Measurements from ENCODE around the gene RAB6B.

RAB6B gene

DNA sequence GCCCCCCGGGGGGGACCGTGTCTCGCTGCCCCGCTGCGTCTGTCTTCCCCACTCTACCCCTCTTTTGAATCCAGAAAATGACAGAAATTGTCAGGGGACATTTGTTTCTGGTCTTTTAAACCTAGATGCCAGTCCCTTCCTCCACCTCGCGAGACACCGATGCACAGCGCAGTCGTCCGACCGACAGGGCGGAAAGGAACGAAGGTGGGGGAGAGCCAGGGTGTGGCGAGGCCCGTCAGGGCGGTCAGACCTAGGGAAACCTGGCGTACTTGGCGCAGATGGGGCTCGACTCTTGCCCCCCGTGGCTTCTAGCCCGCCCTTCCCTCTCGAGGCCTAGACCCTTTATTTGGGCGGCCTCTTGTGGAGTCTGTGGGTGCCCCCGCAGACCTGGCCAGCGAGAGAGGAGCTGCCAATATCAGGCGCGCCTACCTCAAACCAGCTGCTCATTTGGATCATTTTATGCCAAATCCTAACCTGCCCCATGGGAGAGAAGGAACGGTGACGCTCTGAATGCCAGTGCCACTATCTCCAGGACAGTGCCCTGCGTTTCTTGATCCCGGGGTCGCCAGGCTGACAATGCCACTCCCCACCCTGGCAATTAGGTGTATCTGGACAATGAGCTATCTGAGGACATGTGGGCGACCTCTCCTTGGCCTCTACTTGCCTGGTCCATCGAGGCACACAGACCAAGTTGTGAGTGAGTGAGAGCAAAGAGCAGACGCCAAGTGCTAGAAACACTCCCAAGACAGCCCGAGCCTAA is 500 bp upstream of the RAB6B start:
- no peak for DNase-seq (ENCODE audit: low read depth in 1 of 2, low spot score in 1 of 2)

DNA sequence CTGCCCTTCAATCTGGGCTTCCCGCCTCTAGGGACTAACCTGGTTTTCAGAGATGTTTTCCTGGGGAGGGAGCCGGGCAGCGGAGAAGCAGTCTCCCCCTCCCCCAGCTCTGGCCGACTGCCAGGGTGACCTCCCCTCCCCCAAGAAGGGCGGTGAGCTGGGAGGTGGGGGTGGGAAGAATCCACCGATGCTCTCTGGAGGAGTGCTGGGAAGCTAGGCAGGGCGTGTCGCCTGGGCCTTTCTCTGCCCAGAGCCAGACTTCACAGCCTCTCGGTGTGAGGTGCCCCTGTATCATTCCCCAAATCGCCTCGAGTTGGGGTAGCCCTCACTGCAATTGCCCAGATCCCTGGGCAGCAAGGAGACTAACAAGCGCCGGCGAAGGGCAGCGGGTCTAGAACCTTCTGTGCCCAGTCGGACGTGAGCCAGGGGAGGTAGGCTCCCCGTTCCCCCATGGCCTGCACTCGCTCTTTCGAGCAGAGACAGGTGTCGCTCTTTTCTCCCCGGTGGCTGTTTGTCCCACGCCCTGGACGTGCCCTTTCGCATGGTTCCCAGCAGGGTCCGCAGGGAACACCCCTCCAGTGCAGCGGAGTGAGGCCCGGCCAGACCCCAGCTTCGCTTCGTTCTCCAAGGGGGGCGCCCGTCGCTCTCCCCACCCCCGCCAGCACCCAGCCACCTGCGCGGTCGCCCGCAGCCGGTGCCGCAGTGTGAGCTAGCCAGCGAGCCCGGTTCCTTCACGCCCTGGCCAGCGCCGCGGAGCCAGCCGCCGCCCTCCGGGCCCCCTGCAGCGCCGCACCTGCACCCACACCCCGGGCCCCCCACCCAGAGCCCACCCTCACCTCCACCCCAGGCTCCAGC is 1.1 kb downstream of the RAB6B start:
- no peak for DNase-seq (ENCODE audit: low read depth in 1 of 2, low spot score in 1 of 2)

- no peak for DNase-seq (ENCODE audit: low read depth in 1 of 2, low spot score in 1 of 2)
Measured at GRCh38 chr3:133893683-133894352, 1.9 kb downstream of the RAB6B start.

DNA sequence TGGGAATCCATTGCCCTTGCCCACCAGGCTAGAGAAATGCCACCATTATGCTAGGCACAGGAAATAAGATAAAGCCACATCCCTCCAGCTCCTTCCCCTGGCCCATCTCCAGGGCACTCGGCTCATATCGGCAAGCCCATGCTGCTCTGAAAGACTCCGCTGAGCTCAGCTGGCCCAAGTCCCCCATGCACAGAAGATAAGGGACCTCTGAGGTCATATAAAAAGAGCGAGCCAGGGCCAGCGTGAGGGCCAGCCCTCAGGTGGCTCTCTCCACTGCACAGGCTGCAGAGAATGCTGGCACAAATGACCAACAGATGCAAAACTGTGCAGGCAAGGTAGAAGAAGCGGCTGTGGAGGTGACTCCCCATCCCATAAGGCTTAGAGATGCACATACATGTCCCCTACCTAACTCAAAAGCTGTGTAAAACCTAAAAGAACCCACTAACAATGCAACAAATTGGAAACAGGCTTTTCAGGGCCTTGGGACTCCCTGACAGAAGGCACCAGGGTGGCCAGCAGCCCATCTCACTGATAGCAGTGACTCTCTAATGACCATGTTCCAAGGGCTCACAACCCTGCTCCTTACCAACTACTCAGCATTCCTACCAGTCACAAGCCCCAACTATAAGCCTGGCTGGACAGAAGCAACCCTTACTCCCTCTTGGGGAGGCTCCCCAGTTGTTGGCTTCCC is 3.0 kb downstream of the RAB6B start:
- no peak for DNase-seq (ENCODE audit: low read depth in 1 of 2, low spot score in 1 of 2)

GRCh38 chr3:133891662-133892378 is 3.9 kb downstream of the RAB6B start:
- DNase-seq (ENCODE audit: low read depth in 1 of 2, low spot score in 1 of 2) = no peak

GRCh38 chr3:133890972-133891644 is 4.6 kb downstream of the RAB6B start:
- no peak for DNase-seq (ENCODE audit: low read depth in 1 of 2, low spot score in 1 of 2)

GRCh38 chr3:133890037-133890436 is 5.6 kb downstream of the RAB6B start:
- DNase-seq (ENCODE audit: low read depth in 1 of 2, low spot score in 1 of 2) = no peak

DNA sequence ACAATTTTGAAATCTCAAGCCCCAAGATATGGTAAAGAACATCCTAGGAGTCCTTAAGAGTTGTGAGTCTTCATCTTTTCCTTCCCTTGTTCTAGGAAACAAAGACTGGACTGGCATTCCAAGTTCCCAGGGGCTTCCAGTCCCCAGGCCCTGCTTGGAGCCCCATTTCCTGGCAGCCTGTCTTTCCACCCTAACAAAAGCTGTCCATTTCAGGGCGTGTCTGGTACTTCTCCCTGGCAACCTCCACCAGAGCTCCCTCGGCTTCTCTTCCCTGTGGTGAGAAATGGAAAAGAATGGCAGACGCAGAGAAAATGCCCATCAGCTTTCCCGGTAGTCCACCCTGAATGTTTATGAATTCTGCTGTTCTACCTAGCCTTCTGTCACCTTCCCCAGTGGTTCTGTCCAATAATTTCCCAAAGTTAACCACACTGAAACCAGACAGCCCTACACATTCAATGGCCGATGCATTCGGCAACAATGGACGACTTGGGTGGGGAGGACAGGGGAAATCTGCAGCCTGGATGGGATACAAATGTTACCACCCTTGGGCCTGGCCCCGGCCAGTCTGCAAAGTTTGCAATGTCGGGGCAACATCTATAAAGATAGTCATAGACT is 6.8 kb downstream of the RAB6B start:
- no peak for DNase-seq (ENCODE audit: low read depth in 1 of 2, low spot score in 1 of 2)

- no peak for DNase-seq (ENCODE audit: low read depth in 1 of 2, low spot score in 1 of 2)
Measured at GRCh38 chr3:133887803-133888703, 7.6 kb downstream of the RAB6B start.

- no peak for DNase-seq (ENCODE audit: low read depth in 1 of 2, low spot score in 1 of 2)
Measured at GRCh38 chr3:133887074-133887802, 8.4 kb downstream of the RAB6B start.

- DNase-seq (ENCODE audit: low read depth in 1 of 2, low spot score in 1 of 2) = no peak
Measured at GRCh38 chr3:133886031-133886722, 9.5 kb downstream of the RAB6B start.

DNA sequence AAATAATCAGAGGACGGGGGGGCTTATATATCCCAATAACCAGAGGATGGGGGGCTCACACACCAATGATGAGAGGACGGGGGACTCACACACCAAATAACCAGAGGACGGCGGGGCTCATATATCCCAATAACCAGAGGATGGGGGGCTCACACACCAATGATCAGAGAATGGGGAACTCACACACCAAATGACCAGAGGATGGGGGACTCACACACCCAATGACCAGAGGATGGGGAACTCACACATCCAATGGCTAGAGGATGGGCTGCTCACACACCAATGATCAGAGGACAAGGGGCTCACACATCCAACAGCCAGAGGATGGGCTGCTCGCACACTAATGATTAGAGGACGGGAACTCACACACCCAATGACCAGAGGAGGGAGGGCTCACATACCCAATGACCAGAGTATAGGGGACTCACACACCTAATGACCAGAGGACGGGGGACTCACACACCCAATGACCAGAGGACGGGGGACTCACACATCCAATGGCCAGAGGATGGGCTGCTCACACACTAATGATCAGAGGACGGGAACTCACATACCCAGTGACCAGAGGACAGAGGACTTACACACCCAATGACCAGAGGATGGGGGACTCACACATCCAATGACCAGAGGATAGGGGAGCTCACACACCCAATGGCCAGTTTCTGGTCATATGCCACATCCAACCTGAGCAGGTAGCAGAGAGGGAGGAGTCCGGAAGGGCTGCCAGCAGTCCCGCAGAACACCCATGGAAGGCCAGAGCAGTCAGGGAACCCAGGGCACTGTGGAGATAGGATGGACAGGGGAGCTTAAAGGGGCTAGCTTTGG is 10.6 kb downstream of the RAB6B start:
- no peak for DNase-seq (ENCODE audit: low read depth in 1 of 2, low spot score in 1 of 2)

DNA sequence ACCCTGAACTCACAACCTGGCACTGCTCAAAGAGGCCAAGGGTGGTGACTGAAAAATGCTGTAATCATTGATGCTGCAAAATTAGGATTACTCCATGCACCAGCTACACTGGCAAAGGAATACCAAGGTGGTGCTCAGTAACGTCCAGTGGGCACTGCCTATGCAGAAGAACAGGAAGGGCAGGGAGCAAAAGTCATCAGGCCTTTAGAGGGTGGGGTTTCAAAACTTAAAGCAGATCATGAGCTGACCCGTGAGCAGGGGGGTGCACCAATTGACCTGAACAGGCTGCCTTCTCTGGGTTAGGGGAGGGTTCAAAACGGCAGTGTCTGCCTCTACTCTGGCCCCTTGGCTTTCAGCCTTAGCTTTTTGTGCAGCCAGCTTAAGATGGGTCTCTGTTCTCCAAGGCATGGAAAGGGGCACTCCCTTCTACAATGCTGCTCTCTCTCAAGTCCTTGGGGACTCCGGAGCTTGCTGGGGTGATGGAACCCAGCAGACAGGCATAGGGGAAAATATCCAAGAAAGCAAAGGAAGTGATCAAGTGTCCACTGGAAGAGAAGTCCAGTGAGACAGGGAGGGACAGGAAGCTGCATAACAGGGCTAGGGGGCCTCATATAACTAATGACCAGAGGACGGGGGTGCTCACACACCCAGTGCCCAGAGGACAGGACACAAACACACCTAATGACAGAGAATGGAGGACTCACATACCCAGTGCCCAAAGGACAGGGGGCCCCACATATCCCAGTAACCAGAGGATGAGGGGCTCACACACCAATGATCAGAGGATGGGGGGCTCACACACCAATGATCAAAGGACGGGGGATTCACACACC is 11.4 kb downstream of the RAB6B start:
- DNase-seq (ENCODE audit: low read depth in 1 of 2, low spot score in 1 of 2) = no peak

- no peak for DNase-seq (ENCODE audit: low read depth in 1 of 2, low spot score in 1 of 2)
Measured at GRCh38 chr3:133883641-133884040, 12.0 kb downstream of the RAB6B start.

DNA sequence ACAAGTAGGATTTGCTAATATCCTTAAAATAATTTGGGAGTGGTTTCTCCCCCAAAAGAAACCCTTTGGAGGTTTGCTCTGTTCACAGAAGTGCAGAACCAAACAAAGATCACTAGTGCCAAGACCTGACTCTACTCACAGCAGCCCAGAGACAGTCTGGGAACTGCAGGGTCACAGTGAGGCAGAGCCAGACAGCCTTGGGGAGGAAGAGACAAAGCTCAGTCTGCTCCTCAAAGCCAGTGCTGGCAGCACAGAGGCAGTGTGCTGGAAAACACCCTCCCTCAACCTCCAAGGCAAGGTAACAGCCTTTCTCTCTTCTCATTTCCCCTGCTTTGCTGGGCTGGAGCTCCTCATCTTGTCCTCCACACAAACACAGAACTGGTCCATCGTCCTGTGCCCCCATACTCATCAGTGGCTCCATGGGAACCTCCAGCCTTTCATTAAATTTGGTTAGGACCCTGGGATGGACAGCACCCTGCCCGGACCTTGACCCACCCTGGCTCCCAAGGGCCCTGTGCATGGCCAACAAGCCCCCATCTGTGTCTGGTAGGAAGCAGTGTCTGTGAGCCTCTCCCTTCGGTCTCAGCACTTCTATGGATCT is 12.6 kb downstream of the RAB6B start:
- no peak for DNase-seq (ENCODE audit: low read depth in 1 of 2, low spot score in 1 of 2)

Measured in activated T-helper 1 cell treated with anti-CD3 and anti-CD28 coated beads, Interleukin-2, amount 50 U/mL, for 16 hours (primary cell).